ENCODE results near the gene SLC16A2. TPM values are rescaled to one million over a fixed set of nuclear protein-coding genes. Genes with fewer than 3 reads are reported as not detected.

SLC16A2 gene
- total RNA-seq, 3 donors from 2014 or later: 4.8 to 10.8 (median 6.6) TPM

DNA sequence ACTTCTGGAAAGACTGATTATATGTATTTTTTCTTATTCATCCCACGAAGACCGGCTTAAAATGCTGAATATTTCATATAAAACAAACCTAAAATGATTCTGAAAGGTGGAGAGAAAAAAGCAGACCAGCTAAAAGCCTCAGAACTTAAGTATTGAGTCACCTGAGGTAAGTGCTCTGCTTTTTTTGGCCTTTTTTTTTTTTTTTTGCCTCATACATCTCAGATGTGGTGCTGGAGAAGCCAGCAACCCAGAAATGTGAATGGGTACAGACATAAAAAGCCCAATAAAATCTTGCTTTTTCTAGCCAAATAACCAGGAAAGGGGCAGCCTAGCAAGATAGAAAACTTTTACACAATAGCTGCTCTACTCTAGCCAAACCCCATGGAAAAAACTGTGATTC, 136.1 kb downstream of the SLC16A2 start:
- no peaks in the 10 kb centered on the region for H3K4me1 ChIP-seq
- no peaks in the 10 kb centered on the region for H3K9me3 ChIP-seq
- peaks cover 0 to 49% of the 10 kb centered on the region in 2 donors for H3K27me3 ChIP-seq
- TF ChIP-seq POLR2A (IDR thresholded peaks at IDR 0.05) (no peak), POLR2AphosphoS5 (IDR thresholded peaks at IDR 0.05) (no peak)
- TF ChIP-seq, protein P1, sequence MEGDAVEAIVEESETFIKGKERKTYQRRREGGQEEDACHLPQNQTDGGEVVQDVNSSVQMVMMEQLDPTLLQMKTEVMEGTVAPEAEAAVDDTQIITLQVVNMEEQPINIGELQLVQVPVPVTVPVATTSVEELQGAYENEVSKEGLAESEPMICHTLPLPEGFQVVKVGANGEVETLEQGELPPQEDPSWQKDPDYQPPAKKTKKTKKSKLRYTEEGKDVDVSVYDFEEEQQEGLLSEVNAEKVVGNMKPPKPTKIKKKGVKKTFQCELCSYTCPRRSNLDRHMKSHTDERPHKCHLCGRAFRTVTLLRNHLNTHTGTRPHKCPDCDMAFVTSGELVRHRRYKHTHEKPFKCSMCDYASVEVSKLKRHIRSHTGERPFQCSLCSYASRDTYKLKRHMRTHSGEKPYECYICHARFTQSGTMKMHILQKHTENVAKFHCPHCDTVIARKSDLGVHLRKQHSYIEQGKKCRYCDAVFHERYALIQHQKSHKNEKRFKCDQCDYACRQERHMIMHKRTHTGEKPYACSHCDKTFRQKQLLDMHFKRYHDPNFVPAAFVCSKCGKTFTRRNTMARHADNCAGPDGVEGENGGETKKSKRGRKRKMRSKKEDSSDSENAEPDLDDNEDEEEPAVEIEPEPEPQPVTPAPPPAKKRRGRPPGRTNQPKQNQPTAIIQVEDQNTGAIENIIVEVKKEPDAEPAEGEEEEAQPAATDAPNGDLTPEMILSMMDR (IDR thresholded peaks at IDR 0.05): no peak
- H3K4me3 ChIP-seq: no peak overlapping the region
- H3K36me3 ChIP-seq: no peaks in the 10 kb centered on the region
- no peak overlapping the region for H3K27ac ChIP-seq
- no peak for DNase-seq (ENCODE audit: low spot score in 2 of 2)
- intact Hi-C loops (cut with DNase I; ENCODE audit: low total_unique reads): no loop called here

DNA sequence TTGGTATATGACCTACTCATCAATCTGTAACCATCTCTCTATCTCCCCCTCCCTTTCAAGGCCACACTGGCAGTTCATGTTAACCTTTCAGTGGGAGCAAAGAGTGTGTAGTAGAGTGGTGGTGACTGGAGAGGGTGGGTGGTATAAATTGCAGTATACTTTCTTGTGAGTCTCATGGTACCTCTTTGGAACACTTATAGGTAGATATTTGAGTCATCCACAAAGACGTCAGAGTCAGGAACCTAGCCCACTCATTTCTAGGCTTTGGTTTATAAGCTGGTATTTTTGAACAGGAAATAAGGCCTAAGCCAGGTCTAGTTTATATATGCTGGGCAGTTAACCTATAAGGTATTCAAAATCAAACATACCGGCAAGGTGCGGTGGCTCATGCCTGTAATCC, 156.8 kb downstream of the SLC16A2 start:
- no peaks in the 10 kb centered on the region for H3K36me3 ChIP-seq
- TF ChIP-seq POLR2AphosphoS5 (IDR thresholded peaks at IDR 0.05) (no peak), POLR2A (IDR thresholded peaks at IDR 0.05) (no peak)
- TF ChIP-seq, protein P1 (IDR thresholded peaks at IDR 0.05): no peak
- no peaks in the 10 kb centered on the region for H3K4me1 ChIP-seq
- intact Hi-C loops (cut with DNase I; ENCODE audit: low total_unique reads): no loop called here
- H3K27me3 ChIP-seq: peaks cover 0 to 15% of the 10 kb centered on the region in 2 donors
- no peak overlapping the region for H3K27ac ChIP-seq
- no peak for DNase-seq (ENCODE audit: low spot score in 2 of 2)
- no peak overlapping the region for H3K4me3 ChIP-seq
- H3K9me3 ChIP-seq: no peaks in the 10 kb centered on the region

DNA sequence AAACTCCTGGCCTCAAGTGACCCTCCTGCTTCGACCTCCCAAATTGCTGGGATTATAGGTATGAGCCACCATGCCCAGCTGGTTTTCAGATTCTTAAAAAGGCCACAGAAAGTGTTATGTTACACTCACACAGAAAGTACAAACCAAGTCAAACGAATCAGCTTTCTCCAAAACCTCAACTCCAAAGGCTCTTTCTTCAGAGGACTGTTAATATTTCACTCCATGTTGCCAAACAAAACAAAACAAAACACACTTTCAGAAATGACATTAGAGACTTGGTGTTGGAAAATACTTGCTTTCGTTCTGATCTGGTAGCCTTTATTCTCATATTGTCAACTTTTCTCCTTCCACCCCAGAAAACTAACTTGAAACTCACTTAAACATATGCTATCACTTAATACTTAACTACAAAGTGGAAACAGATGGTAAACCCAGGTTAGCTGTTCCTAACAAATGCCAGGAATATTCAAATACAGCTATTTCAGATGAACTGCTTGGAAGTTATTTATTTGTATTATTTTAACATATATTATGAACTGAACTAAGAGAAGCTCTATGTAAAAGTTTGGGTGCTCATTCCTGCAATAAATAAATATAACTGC, 158.4 kb downstream of the SLC16A2 start:
- no peaks in the 10 kb centered on the region for H3K9me3 ChIP-seq
- TF ChIP-seq POLR2AphosphoS5 (IDR thresholded peaks at IDR 0.05) (no peak), POLR2A (IDR thresholded peaks at IDR 0.05) (no peak)
- TF ChIP-seq, protein P1 (IDR thresholded peaks at IDR 0.05): no peak
- H3K4me3 ChIP-seq: no peak overlapping the region
- H3K36me3 ChIP-seq: no peaks in the 10 kb centered on the region
- DNase-seq (ENCODE audit: low spot score in 2 of 2): no peak
- no peak overlapping the region for H3K27ac ChIP-seq
- no peaks in the 10 kb centered on the region for H3K4me1 ChIP-seq
- H3K27me3 ChIP-seq: peaks cover 0 to 12% of the 10 kb centered on the region in 2 donors
- intact Hi-C loops (cut with DNase I; ENCODE audit: low total_unique reads): no loop called here

Other genes starting within 250 kb of the SLC16A2 start
- gene ZCCHC13, start 117.3 kb upstream of the SLC16A2 start, total RNA-seq: not detected
- gene RLIM, start 193.1 kb downstream of the SLC16A2 start, total RNA-seq: 10 to 100 TPM; 32.1 to 45.1 (median 33.8) TPM